Cardiac fibroblast (primary cell): ENCODE data around the gene SAXO1.

Source experiments
- DNase-seq, 2 donors: peaks; one replicate each; pipeline versions ENCODE4 v3.0.0 to v3.0.0-alpha.2; 2010; ENCODE audit warnings: low read depth in 2 of 2
- H3K4me3 ChIP-seq, 2 donors: replicated peaks in 1 of 2; 1 replicate in 1 of 2; 2 replicates in 1 of 2; pipeline ENCODE4 v1.5.1; 2011; ENCODE audit warnings: low read depth in 2 of 2, low read length in 2 of 2, mild to moderate bottlenecking in 2 of 2, moderate library complexity in 1 of 2
- CTCF ChIP-seq: IDR thresholded peaks from one replicate; pipeline ENCODE4 v1.5.1; 2011; ENCODE audit warnings: low read depth, mild to moderate bottlenecking, low read length, inconsistent platforms

SAXO1 gene

GRCh38 chr9:19033015-19033414, at the start of gene SAXO1:
TSS of gene SAXO1 (minus strand) at chr9:19033209. CDS start at chr9:19032908, 301 bp downstream.
- H3K4me3 ChIP-seq, result no peak within 1 kb of the TSS
- no peak for DNase-seq

GRCh38 chr9:19074836-19075235, 41.8 kb upstream of the SAXO1 start:
- H3K4me3 ChIP-seq, result no peak overlapping the region
- peak in 1 of 2 donors; percentile 19 for DNase-seq
- no peak for TF ChIP-seq CTCF

More at GRCh38 chr9:19033015-19033414, at the start of gene SAXO1:
- no peak for TF ChIP-seq CTCF

GRCh38 chr9:19074229-19074628, 41.2 kb upstream of the SAXO1 start:
- DNase-seq, result no peak
- H3K4me3 ChIP-seq, result no peak overlapping the region
- TF ChIP-seq CTCF, result no peak

- DNase-seq, result no peak
- H3K4me3 ChIP-seq, result no peak overlapping the region
- no peak for TF ChIP-seq CTCF
Measured at GRCh38 chr9:19057033-19057432, 24.0 kb upstream of the SAXO1 start.

- DNase-seq, result no peak
- TF ChIP-seq CTCF, result no peak
- H3K4me3 ChIP-seq, result peak overlapping the region; percentile 83 to 88
Measured at GRCh38 chr9:19050637-19051591, 17.9 kb upstream of the SAXO1 start.

GRCh38 chr9:19049917-19050636, 17.1 kb upstream of the SAXO1 start:
- peak; percentile 48 for DNase-seq
- TF ChIP-seq CTCF, result no peak
- H3K4me3 ChIP-seq, result peak overlapping the region; percentile 83 to 88
